HUES6 (cell line): ENCODE results near the gene NLGN3.

Experiments used
- H3K27ac ChIP-seq: 2 replicates; pipeline ENCODE4 v1.7.0; 2013; ENCODE audit warnings: low read depth, mild to moderate bottlenecking, low read length, inconsistent platforms
- H3K27me3 ChIP-seq: 2 replicates; pipeline ENCODE4 v1.6.1; 2013; ENCODE audit warnings: low read length; ENCODE audit not compliant: control insufficient read depth, insufficient read depth
- H3K36me3 ChIP-seq: 2 replicates; pipeline ENCODE4 v1.6.1; 2013; ENCODE audit warnings: low read length; ENCODE audit not compliant: control insufficient read depth, insufficient read depth
- H3K4me1 ChIP-seq: 2 replicates; pipeline ENCODE4 v1.6.1; 2013; ENCODE audit warnings: low read length; ENCODE audit not compliant: control insufficient read depth, insufficient read depth
- H3K4me3 ChIP-seq: 2 replicates; pipeline ENCODE4 v1.5.1; 2013; ENCODE audit warnings: low read depth, low read length
- H3K9ac ChIP-seq: one replicate; pipeline ENCODE4 v1.6.1; 2013; ENCODE audit warnings: mild to moderate bottlenecking, low read length
- H3K9me3 ChIP-seq: 2 replicates; pipeline ENCODE4 v1.6.1; 2013; ENCODE audit warnings: low read depth, low read length; ENCODE audit not compliant: control insufficient read depth, insufficient read depth

Gene NLGN3

DNA sequence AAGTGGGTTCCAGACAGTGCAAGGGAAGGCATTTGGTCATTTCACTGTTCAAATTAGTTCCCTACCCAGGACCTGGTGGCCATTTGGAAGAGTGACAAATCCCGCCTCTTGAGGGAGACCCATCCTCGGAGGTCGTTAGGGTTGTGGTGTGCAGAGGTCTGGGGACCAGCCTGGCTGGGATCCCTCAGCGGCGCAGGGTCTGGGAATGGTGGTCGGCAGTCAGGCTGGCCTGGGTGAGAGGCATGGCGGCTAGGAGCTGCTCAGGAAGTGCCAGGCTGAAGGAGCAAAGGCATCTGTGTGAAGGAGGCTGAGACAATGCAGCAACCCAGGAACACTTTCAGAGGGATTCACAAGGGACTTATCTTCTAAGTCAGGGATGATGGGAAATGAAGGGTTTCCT, 6.7 kb downstream of the NLGN3 start:
- Histone ChIP-seq H3K36me3 (no peaks in the 10 kb centered on the region), H3K9ac (no peak overlapping the region), H3K27me3 (0 out of 2 replicates have a peak, but pooled peaks cover 3% of the 10 kb centered on the region), H3K27ac (no peak overlapping the region), H3K9me3 (peaks cover 20% of the 10 kb centered on the region; the same call in 1 of the 2 replicates), H3K4me1 (peaks cover 15% of the 10 kb centered on the region; the same call in 1 of the 2 replicates), H3K4me3 (no peak overlapping the region)

DNA sequence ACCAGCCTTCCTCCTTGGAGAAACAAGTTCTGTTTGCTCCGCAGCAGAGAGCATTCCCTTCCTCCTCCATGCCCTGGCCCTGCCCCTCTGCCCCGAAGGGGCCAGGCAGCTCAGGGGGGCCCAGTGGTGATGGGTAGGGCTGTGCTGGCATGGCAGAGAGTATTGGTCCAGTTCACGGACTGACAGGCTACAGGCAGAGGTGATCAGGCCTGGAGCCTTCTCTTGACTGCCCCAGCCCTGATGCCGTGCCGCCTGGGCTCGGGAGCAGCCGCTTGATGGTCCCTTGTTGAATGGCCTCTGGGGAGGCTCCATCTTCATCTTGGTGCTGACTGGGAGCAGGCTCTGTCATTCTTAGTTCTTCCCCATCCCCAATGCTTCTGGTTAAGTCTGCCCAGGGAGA, 9.6 kb downstream of the NLGN3 start:
- Histone ChIP-seq H3K36me3 (no peaks in the 10 kb centered on the region), H3K9me3 (peaks cover 16% of the 10 kb centered on the region; the same call in 1 of the 2 replicates), H3K4me1 (peaks cover 2% of the 10 kb centered on the region; the same call in 1 of the 2 replicates), H3K4me3 (no peak overlapping the region), H3K9ac (no peak overlapping the region), H3K27me3 (0 out of 2 replicates have a peak, but pooled peaks cover 3% of the 10 kb centered on the region), H3K27ac (no peak overlapping the region)

DNA sequence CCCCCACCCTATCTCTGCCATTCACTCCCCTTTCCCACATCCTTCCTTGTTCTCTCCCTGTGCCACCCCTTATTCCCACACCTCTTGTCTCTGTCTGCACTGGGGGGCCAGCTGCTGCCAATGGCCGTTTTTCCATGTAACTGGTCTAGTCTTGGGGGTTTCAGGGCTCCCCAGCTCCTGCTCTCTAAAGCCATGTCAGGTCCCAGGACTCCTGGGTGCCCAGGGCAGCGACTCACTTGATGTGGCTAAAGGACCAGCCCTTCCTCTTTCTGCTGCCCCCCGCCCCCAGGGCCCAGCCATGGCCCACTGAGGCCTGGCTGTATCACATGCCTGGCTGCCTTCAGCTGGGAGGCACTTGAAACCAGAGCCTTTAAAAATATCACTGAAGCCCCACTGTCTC, 10.0 kb downstream of the NLGN3 start:
- no peak overlapping the region for H3K4me3 ChIP-seq
- peaks cover 2% of the 10 kb centered on the region; the same call in 1 of the 2 replicates for H3K4me1 ChIP-seq
- H3K27ac ChIP-seq = no peak overlapping the region
- H3K27me3 ChIP-seq = 0 out of 2 replicates have a peak, but pooled peaks cover 3% of the 10 kb centered on the region
- H3K9me3 ChIP-seq = peaks cover 15% of the 10 kb centered on the region; the same call in 1 of the 2 replicates
- no peaks in the 10 kb centered on the region for H3K36me3 ChIP-seq
- no peak overlapping the region for H3K9ac ChIP-seq

DNA sequence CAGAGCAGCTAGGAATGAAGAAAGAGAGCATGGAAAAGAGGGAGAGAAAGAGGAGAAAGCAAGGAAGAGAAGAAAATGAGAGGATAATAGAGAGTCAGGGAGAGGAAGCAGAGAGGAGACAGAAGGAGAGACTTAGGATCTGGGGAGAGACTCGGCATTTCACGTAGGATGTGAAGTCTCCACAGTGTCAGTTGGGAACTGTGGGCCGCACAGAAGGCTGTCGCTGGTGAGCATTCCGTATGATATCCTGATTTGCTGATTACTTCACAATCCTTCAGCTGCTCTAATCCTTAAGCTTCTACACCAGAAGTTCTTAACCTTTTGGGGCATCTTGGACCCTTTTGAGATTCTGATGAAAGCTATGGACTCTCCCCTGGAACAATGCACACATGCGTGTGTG, 14.0 kb downstream of the NLGN3 start:
- H3K27me3 ChIP-seq = peaks cover 5% of the 10 kb centered on the region; the same call in 1 of the 2 replicates
- H3K36me3 ChIP-seq = no peaks in the 10 kb centered on the region
- no peak overlapping the region for H3K27ac ChIP-seq
- no peak overlapping the region for H3K4me3 ChIP-seq
- peaks cover 15% of the 10 kb centered on the region; the same call in 1 of the 2 replicates for H3K9me3 ChIP-seq
- no peak overlapping the region for H3K9ac ChIP-seq
- no peaks in the 10 kb centered on the region for H3K4me1 ChIP-seq

DNA sequence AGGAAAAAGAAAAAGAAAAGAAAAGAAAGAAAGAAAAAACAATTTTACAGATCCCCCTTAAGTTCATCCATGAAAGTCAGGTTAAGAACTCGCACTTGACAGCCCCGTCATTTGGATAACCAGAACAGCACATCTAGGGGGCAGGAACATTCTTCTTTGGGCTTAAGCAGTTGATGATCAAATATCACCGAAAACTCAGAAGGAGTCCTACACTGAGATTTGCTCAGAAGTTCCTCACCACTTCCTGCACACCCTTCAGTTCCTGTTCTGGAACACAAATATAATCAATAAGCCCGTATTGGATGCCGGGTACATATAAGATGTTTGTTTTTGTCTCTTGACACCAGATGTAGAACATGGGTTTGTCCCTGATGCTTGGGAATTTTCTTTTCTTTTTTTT, 14.7 kb downstream of the NLGN3 start:
- H3K27ac ChIP-seq = no peak overlapping the region
- no peak overlapping the region for H3K4me3 ChIP-seq
- peaks cover 21% of the 10 kb centered on the region; the same call in 1 of the 2 replicates for H3K9me3 ChIP-seq
- H3K4me1 ChIP-seq = no peaks in the 10 kb centered on the region
- no peak overlapping the region for H3K9ac ChIP-seq
- H3K27me3 ChIP-seq = peaks cover 11% of the 10 kb centered on the region; the same call in 1 of the 2 replicates
- no peaks in the 10 kb centered on the region for H3K36me3 ChIP-seq

DNA sequence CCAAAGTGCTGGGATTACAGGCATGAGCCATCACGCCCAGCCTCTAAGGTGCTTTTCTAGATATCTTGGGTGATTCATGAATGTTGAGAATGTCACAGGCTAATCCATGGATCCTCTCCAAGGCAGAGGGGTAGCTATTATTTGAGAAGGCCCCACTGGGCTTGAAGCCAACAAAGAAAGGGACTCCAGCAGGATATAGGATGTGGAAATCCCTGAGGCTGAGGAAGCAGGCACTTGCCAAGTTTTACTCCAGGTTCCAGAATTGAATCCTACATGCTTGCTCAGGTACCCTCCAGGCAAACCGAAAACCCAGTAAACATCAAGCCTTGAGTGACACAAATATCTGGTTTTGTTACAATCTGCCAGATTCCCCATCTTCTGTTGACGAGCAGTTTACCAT, 15.8 kb downstream of the NLGN3 start:
- no peaks in the 10 kb centered on the region for H3K4me1 ChIP-seq
- H3K4me3 ChIP-seq = no peak overlapping the region
- no peak overlapping the region for H3K27ac ChIP-seq
- peaks cover 20% of the 10 kb centered on the region; the same call in 1 of the 2 replicates for H3K9me3 ChIP-seq
- H3K36me3 ChIP-seq = no peaks in the 10 kb centered on the region
- H3K27me3 ChIP-seq = peaks cover 13% of the 10 kb centered on the region; the same call in 1 of the 2 replicates
- no peak overlapping the region for H3K9ac ChIP-seq

DNA sequence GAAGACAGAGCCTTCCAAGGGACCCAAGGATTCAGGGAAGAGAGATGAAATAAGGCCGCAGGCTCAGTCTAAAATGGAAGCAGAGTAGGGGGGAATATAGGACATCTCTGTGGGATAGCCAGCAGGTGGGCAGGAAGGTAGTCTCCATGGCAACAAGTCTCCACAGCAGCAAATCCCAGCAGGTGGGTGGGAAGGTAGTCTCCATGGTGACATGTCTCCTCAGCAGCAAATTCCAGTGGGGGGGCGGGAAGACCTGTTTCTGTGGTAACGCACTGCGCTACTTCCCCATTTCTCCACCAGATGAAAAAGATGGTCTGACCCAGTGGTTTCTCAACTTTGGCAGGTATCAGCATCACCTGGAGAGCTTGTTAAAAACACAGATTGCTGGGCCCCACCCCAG, 18.3 kb downstream of the NLGN3 start:
- Histone ChIP-seq H3K36me3 (no peaks in the 10 kb centered on the region), H3K9ac (no peak overlapping the region), H3K4me1 (no peaks in the 10 kb centered on the region), H3K27me3 (peaks cover 13% of the 10 kb centered on the region; the same call in 1 of the 2 replicates), H3K4me3 (no peak overlapping the region), H3K9me3 (peaks cover 21% of the 10 kb centered on the region; the same call in 1 of the 2 replicates), H3K27ac (no peak overlapping the region)

DNA sequence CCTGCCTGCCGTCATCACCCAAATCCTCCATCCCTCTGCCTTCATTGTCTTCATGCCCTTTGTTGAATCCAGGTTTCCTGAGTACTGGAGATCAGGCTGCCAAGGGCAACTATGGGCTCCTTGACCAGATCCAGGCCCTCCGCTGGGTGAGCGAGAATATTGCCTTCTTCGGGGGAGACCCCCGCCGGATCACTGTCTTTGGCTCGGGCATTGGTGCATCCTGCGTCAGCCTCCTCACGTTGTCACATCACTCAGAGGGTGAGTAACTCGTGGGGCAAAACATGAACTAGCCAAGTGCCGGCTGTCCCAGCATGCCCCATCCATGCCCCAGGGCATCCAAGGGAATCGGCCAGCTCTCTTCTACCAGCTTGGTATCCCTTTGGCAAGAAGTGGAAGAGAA, 19.4 kb downstream of the NLGN3 start:
- H3K27me3 ChIP-seq = peaks cover 13% of the 10 kb centered on the region; the same call in 1 of the 2 replicates

DNA sequence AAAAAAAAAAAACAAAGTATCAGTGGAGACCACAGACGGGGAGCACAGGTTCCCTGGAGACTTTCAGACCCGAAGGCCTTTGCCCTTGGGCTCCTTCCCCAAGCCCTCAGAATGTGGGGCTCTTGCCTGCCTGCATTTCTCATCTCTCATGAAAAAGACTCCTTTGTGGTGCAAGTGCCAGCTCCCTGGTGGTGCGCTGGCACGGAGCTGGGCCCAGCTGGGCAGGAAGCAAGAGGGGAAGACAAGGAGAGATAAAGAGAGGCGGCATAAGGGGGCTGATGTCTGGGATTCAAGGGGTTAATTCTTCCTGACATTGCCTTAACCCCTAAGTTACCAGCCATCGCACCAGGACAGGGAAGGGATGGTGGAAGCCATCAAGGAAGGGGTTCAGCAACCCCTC, 21.8 kb downstream of the NLGN3 start:
- peaks cover 13% of the 10 kb centered on the region; the same call in 1 of the 2 replicates for H3K27me3 ChIP-seq
- H3K36me3 ChIP-seq = no peaks in the 10 kb centered on the region
- peaks cover 2% of the 10 kb centered on the region for H3K4me1 ChIP-seq
- H3K4me3 ChIP-seq = no peak overlapping the region
- H3K9ac ChIP-seq = no peak overlapping the region
- H3K27ac ChIP-seq = no peak overlapping the region
- peaks cover 21% of the 10 kb centered on the region; the same call in 1 of the 2 replicates for H3K9me3 ChIP-seq

More for the DNA sequence above, 19.4 kb downstream of the NLGN3 start:
- H3K9me3 ChIP-seq = peaks cover 21% of the 10 kb centered on the region; the same call in 1 of the 2 replicates
- H3K36me3 ChIP-seq = no peaks in the 10 kb centered on the region
- no peak overlapping the region for H3K9ac ChIP-seq
- H3K27ac ChIP-seq = no peak overlapping the region
- H3K4me1 ChIP-seq = no peaks in the 10 kb centered on the region
- H3K4me3 ChIP-seq = no peak overlapping the region

GRCh38 chrX:71167031-71167781, 22.6 kb downstream of the NLGN3 start:
- Histone ChIP-seq H3K36me3 (no peaks in the 10 kb centered on the region), H3K27me3 (peaks cover 13% of the 10 kb centered on the region; the same call in 1 of the 2 replicates), H3K9me3 (peaks cover 21% of the 10 kb centered on the region; the same call in 1 of the 2 replicates), H3K4me1 (peaks cover 5% of the 10 kb centered on the region), H3K4me3 (no peak overlapping the region), H3K9ac (no peak overlapping the region), H3K27ac (no peak overlapping the region)

- H3K4me1 ChIP-seq = peaks cover 5% of the 10 kb centered on the region
- H3K27me3 ChIP-seq = peaks cover 13% of the 10 kb centered on the region; the same call in 1 of the 2 replicates
- no peak overlapping the region for H3K27ac ChIP-seq
- no peak overlapping the region for H3K4me3 ChIP-seq
- no peaks in the 10 kb centered on the region for H3K36me3 ChIP-seq
- H3K9ac ChIP-seq = no peak overlapping the region
- peaks cover 21% of the 10 kb centered on the region; the same call in 1 of the 2 replicates for H3K9me3 ChIP-seq
Measured at GRCh38 chrX:71168134-71168533, 23.5 kb downstream of the NLGN3 start.
